ENCODE data around the gene GPN3. TPM values are rescaled to one million over a fixed set of nuclear protein-coding genes. Genes with fewer than 3 reads are reported as not detected.
A peak's percentile ranks its signal among the peaks of the same experiment; 100 is the strongest.

The GPN3 gene
- total RNA-seq (ENCODE audit: low replicate concordance): 15.9 and 27.4 TPM in 2 replicates

DNA sequence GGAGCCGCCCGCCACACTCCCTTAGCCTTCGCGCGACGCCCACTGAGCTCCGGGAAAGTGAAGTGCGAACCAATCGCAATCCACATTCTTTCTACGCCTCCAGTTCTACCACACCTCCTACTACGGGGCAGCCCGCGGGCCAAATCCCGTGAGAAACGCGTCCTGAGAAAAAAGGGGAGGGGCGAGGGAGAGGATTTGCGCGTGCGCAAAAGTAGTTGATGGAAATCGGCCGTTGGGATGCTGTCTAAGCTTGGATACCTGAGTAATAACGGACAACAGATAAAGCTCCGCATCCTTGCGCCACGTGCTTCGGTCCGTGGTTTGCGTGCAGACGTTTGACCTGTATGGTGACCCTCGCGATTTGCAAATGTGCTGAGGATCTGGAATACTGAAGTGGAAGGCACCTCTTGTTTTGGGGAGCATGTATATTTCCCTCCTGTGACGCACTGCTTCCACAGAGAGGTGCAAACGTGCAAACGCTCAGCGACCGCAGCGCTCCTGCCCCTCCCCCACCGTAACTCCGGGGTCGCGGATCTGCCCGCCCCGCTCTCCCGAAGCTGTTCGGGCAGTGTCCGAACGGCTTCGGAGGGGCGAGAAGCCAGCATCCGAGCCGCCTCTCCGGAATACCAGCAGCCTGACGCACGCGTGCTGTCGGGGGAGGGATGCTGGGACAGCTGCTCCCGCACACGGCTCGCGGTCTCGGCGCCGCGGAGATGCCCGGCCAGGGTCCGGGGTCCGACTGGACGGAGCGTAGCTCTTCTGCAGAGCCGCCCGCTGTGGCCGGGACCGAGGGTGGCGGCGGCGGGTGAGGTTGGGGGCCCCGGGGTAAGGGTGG, at the start of gene GPN3, which contains the start of gene FAM216A:
Gene GPN3 (minus strand): TSS at position 44 of the 835 bp plus-strand sequence. CDS start 54 bp downstream, outside the sequence.
Gene FAM216A (plus strand): TSS at position 632 of the 835 bp plus-strand sequence. CDS start 31 bp downstream, at position 663.
- peak; percentile 98 for DNase-seq (ENCODE audit: low read depth)
- H3K4me3 ChIP-seq (ENCODE audit: low read depth, low read length): peak within 1 kb of the TSS; percentile 100
- no peak for TF ChIP-seq CTCF (IDR thresholded peaks at IDR 0.05; ENCODE audit: insufficient read depth, low read length)

DNA sequence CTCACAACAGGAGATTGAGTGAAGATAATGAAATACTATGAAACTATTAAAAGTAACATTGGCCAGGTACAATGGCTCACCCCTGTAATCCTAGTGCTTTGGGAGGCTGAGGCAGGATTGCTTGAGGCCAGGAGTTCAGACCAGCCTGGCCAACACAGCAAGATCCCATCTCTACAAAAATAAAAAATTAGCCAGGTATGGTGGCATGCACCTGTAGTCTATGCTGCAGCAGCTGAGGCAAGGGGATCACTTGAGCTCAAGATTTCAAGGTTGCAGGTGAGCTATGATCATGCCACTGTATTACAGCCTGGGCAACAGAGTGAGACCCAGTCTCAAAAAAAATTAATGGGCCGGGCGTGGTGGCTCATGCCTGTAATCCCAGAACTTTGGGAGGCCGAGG, 48.9 kb upstream of the GPN3 start:
- no peak for DNase-seq (ENCODE audit: low read depth)
- TF ChIP-seq CTCF (IDR thresholded peaks at IDR 0.05; ENCODE audit: insufficient read depth, low read length): no peak
- H3K4me3 ChIP-seq (ENCODE audit: low read depth, low read length): no peak overlapping the region

DNA sequence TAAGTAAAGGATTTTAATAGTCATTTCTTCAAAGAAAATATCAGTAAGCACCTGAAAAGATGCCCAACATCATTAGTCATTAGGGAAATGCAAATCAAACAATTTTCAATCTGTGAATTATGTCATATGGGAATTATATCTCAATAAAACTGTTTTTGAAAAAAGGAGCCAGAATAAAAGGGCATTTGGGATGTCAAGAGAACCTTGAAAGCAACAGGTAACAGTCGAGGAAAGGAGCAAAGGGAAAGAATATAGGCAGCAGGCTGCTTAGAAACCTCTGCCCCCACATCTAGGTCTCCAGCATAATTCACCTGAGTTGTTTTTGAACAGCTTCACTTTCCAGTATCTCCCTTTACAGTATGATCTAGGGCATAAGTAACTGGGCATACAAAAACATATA, 46.3 kb upstream of the GPN3 start:
- no peak for TF ChIP-seq CTCF (IDR thresholded peaks at IDR 0.05; ENCODE audit: insufficient read depth, low read length)
- H3K4me3 ChIP-seq (ENCODE audit: low read depth, low read length): no peak overlapping the region
- no peak for DNase-seq (ENCODE audit: low read depth)

GRCh38 chr12:110513842-110514241, 45.8 kb upstream of the GPN3 start:
- no peak overlapping the region for H3K4me3 ChIP-seq (ENCODE audit: low read depth, low read length)
- no peak for TF ChIP-seq CTCF (IDR thresholded peaks at IDR 0.05; ENCODE audit: insufficient read depth, low read length)
- no peak for DNase-seq (ENCODE audit: low read depth)

DNA sequence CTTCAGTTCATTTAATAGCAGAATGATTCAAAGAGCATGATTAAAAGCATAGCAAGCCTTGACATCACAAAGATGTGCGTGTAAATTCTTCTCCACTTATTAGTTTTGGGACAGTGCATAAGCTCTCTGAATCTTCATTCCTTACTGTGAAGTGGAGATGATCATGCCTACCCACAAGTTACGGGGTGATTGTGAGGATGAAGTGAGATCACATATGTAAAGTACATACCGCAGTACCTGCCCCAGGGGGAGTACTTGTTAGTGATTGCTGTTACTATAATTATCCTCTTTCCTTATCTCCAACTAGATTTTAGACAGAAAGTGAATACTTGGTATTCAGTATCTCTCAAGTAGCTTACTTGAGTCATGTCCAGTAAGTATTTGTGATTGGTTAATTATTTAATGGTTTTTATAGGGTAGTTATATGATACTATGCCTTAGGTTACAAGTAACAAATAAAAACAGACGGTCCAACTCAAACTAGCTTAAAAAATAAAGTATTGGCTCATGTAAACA, 40.1 kb upstream of the GPN3 start:
- TF ChIP-seq CTCF (IDR thresholded peaks at IDR 0.05; ENCODE audit: insufficient read depth, low read length): no peak
- no peak for DNase-seq (ENCODE audit: low read depth)
- no peak overlapping the region for H3K4me3 ChIP-seq (ENCODE audit: low read depth, low read length)

- TF ChIP-seq CTCF (IDR thresholded peaks at IDR 0.05; ENCODE audit: insufficient read depth, low read length): no peak
- no peak for DNase-seq (ENCODE audit: low read depth)
- no peak overlapping the region for H3K4me3 ChIP-seq (ENCODE audit: low read depth, low read length)
These were observed 37.3 kb upstream of the GPN3 start for GRCh38 chr12:110505332-110505731.

All from fibroblast of the aortic adventitia (primary cell).